ENCODE measurements around the gene EEFSEC.

The EEFSEC gene

DNA sequence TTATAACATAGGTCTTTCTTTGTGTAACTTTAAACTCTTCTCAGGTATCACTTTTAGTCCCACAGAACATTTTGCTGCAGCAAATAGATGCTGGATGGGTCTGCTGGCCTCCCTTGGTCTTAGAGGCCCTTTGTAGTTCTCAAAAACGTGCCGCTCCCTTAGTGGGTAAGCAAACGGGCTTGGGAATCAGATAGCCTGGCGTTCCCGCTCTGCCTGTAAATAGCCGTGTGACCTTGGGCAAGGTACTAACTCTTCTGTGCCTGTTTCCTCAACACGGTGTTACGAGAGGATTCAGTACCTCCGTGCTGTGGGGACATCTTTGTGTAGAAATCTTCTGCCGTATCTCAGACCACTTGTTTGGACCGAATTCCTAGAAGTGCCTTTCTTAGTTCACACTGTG is 249.0 kb downstream of the EEFSEC start:
- TF ChIP-seq, protein P1, sequence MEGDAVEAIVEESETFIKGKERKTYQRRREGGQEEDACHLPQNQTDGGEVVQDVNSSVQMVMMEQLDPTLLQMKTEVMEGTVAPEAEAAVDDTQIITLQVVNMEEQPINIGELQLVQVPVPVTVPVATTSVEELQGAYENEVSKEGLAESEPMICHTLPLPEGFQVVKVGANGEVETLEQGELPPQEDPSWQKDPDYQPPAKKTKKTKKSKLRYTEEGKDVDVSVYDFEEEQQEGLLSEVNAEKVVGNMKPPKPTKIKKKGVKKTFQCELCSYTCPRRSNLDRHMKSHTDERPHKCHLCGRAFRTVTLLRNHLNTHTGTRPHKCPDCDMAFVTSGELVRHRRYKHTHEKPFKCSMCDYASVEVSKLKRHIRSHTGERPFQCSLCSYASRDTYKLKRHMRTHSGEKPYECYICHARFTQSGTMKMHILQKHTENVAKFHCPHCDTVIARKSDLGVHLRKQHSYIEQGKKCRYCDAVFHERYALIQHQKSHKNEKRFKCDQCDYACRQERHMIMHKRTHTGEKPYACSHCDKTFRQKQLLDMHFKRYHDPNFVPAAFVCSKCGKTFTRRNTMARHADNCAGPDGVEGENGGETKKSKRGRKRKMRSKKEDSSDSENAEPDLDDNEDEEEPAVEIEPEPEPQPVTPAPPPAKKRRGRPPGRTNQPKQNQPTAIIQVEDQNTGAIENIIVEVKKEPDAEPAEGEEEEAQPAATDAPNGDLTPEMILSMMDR (IDR thresholded peaks at IDR 0.05; ENCODE audit: control insufficient read depth, insufficient read depth, low read depth, low read length, missing control alignments): no peak
- H3K4me3 ChIP-seq (ENCODE audit: control insufficient read depth, low read depth, low read length): no peak overlapping the region
- DNase-seq (ENCODE audit: low read depth): no peak

DNA sequence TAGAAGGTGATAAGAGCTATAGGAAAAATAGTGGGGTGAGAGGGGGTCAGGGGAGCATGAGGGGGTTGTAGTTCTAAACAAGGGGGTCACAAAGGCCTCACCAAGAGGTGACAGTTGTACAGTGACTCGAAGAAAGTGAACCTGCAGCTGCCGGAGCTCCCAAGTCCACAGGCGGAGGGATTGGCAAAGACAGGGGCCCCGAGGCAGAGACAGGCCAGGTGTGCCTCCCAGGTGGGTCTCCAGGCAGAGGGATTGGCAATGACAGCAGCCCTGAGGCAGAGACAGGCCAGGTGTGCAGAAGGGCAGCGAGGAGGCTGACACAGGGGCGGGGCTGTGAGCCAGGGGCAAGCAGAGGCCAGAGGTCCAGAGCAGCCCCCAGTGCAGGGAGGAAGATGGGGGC is 249.7 kb downstream of the EEFSEC start:
- no peak overlapping the region for H3K4me3 ChIP-seq (ENCODE audit: control insufficient read depth, low read depth, low read length)
- no peak for DNase-seq (ENCODE audit: low read depth)
- TF ChIP-seq, protein P1 (IDR thresholded peaks at IDR 0.05; ENCODE audit: control insufficient read depth, insufficient read depth, low read depth, low read length, missing control alignments): no peak

DNA sequence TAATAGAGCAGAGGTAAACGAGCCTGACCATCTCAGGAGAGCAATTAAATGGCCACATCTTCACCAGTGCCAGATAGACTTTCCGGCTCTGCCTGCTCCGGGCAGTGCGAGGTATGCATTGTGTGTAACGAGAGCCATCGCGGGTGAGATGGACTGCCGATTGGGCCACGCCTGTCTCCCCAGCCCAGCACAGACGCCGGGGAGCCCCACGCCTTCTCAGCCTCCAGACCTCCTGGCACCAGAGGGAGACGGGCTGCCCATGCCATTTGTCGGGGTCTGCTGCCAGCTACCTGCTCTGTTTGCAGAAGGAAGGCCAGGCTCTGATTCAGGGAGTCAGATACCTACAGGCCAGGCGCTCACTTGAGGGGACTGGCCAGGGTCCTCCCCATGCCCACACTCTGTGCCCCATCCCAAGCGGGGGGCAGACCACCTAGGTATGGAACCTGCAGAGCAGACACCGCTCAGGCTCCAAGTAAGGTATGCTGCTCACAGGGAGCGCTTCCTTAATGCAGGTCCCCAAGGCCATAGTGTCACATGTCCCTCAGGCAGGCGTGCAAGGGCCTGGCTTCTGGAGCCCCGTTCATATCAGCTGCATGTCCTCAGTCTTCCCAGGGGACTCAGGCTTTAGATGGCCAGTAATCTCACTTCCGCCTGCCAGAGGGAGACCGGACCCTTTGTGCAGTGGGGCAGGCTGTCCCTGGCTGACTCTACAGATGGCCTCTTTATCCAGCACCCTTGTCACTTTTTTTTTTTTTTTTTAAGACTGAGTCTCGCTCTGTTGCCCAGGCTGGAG is 251.2 kb downstream of the EEFSEC start:
- TF ChIP-seq, protein P1 (IDR thresholded peaks at IDR 0.05; ENCODE audit: control insufficient read depth, insufficient read depth, low read depth, low read length, missing control alignments): no peak
- no peak overlapping the region for H3K4me3 ChIP-seq (ENCODE audit: control insufficient read depth, low read depth, low read length)
- DNase-seq (ENCODE audit: low read depth): no peak

DNA sequence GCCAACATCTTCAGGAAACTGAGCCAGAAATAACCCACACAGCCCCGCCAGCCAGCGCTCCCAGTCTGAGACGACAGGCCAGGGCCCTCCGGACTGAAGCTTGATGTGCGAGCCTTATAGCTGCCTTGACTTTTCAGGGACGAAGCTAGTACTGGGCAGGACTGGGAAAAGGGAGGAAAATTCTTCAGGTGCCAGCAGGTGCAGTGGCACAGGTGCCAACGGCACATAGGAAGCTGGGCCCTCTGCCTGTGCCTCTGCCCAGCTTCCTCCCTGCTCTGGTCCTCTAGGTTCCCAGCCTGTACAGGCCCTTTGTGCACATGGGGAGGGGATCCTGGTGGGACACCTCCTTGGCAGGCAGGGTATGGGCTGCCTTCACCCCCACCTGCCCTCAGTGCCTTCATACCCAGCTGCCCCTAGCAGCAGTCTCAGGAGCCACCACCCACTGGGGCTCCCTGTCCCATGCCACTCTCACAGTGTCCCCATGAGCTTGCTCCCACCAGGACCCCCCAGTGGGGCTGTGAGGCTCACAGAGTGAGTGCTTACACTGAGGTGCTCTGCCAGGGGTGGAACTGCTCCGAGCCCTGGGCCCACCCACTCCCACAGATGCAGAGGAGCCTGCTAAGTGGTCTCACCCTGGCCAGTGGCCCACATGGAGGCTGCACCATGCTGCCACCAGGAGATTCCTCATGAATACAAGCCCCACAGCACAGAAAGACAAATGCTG is 252.4 kb downstream of the EEFSEC start:
- TF ChIP-seq, protein P1 (IDR thresholded peaks at IDR 0.05; ENCODE audit: control insufficient read depth, insufficient read depth, low read depth, low read length, missing control alignments): no peak
- DNase-seq (ENCODE audit: low read depth): no peak
- H3K4me3 ChIP-seq (ENCODE audit: control insufficient read depth, low read depth, low read length): no peak overlapping the region

DNA sequence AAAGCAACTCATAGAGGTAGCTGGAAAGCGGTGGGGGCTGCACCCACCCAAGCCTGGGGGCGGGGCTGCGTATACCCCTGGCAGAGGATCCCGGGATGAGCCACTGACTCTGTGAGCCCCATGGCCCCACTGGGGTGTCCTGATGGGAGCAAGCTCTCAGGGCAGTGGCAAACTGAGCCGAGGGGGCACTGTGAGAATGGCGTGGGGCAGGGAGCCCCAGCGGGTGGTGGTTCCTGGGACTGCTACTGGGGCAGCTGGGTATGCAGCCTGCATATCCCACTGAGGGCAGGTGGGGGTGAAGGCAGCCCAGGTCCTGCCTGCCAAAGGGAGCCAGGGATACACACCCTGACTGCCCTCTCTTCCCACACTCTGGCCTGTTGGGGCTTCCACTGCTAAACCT is 254.0 kb downstream of the EEFSEC start:
- H3K4me3 ChIP-seq (ENCODE audit: control insufficient read depth, low read depth, low read length): no peak overlapping the region
- TF ChIP-seq, protein P1 (IDR thresholded peaks at IDR 0.05; ENCODE audit: control insufficient read depth, insufficient read depth, low read depth, low read length, missing control alignments): no peak
- no peak for DNase-seq (ENCODE audit: low read depth)

DNA sequence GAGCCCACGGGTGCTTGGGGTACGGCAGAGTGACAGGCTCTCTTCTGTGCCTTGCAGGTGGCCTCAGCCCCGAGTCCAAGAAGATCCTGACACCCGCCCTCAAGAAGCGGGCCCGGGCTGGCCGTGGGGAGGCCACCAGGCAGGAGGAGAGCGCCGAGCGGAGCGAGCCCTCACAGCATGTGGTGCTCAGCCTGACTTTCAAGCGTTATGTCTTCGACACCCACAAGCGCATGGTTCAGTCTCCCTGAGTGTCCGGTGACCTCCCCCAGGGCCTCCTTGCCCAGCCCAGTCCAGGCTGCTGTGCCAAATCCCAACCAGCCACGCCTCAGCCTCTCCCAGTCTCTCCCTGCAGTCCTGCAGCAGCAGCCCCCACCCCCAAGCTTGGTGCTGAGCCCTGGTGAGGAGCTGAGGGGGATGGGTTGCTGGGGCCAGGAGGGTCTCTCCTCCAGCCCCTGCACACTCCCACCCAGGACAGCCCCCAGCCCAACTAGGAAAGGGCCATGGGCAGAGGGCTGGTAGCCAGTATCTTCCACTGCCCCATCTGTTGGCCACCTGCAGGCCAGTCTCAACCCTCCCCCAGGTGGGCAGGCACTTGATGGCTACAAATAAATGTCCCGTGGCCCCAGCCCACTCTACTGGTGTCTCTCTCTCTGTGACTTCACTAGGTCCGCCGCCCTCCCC is 254.9 kb downstream of the EEFSEC start:
- no peak overlapping the region for H3K4me3 ChIP-seq (ENCODE audit: control insufficient read depth, low read depth, low read length)
- TF ChIP-seq, protein P1 (IDR thresholded peaks at IDR 0.05; ENCODE audit: control insufficient read depth, insufficient read depth, low read depth, low read length, missing control alignments): no peak
- DNase-seq (ENCODE audit: low read depth): no peak

All from AG09309 (cell line).